ENCODE measurements around the gene MINDY4. TPM values are rescaled to one million over a fixed set of nuclear protein-coding genes. Genes with fewer than 3 reads are reported as not detected.

MINDY4 gene
- total and polyA plus RNA-seq, 2 of the 4 experiments (the other 2 are of a cell fraction) = 1.8 to 3.6 TPM

- no peaks in the 10 kb centered on the region for H4K20me1 ChIP-seq (ENCODE audit: insufficient read depth, low read length)
- no peak for ATAC-seq (ENCODE audit: low read depth)
- dilution Hi-C loops (cut with HindIII; ENCODE audit: low sequenced_read_pairs, unreplicated experiment) = no loop called here
Measured at GRCh38 chr7:30852308-30852684, 81.1 kb downstream of the MINDY4 start.

More at GRCh38 chr7:30852308-30852684, 81.1 kb downstream of the MINDY4 start:
- H2AFZ ChIP-seq (replicated peaks; ENCODE audit: low read length, poor library complexity) = no peak overlapping the region
- no peak overlapping the region for H3K4me2 ChIP-seq (ENCODE audit: low read depth, low read length)
- no peak overlapping the region for H2BK20ac ChIP-seq (ENCODE audit: low read depth, low read length)
- H3K36me3 ChIP-seq (ENCODE audit: control insufficient read depth, insufficient read depth, low read length) = no peaks in the 10 kb centered on the region
- no peak overlapping the region for H2BK120ac ChIP-seq (ENCODE audit: low read depth, low read length)
- no peak overlapping the region for H3K27ac ChIP-seq (ENCODE audit: insufficient read depth, low read length)
- H3K27me3 ChIP-seq (ENCODE audit: control insufficient read depth, insufficient read depth, low read length) = no peaks in the 10 kb centered on the region
- WGBS, 2 experiments (ENCODE audit: extremely low coverage in 2 of 2, insufficient read length in 1 of 2) = no CpG with 5 or more reads among the region's 4 CpGs
- no peak overlapping the region for H2BK15ac ChIP-seq (ENCODE audit: low read depth, low read length)
- H3K14ac ChIP-seq (replicated peaks; ENCODE audit: low read depth, low read length) = no peak overlapping the region
- no peak overlapping the region for H2AK5ac ChIP-seq (ENCODE audit: low read depth, low read length)
- H4K5ac ChIP-seq (ENCODE audit: low read depth, low read length) = no peak overlapping the region; the same call in 1 of the 2 replicates
- DNase-seq = no peak
- H3K56ac ChIP-seq (ENCODE audit: extremely low read depth, insufficient read depth, low read length) = no peak overlapping the region
- intact Hi-C loops (cut with micrococcal nuclease) = no loop called here
- no peak overlapping the region for H2AK9ac ChIP-seq (replicated peaks; ENCODE audit: low read depth, low read length, poor library complexity)
- H3K9me3 ChIP-seq (ENCODE audit: control insufficient read depth, insufficient read depth, low read length) = no peaks in the 10 kb centered on the region
- H3K23ac ChIP-seq (ENCODE audit: low read depth, low read length) = no peak overlapping the region
- no peak overlapping the region for H4K8ac ChIP-seq (ENCODE audit: low read depth in 2 of 2, low read length in 2 of 2)
- in situ Hi-C loops (cut with MboI; ENCODE audit: low sequenced_read_pairs) = no loop called here
- H3K9ac ChIP-seq (ENCODE audit: low read depth, low read length) = no peak overlapping the region
- no peak overlapping the region for H3K4ac ChIP-seq (ENCODE audit: low read depth, low read length)
- H3K18ac ChIP-seq (ENCODE audit: low read depth, low read length) = no peak overlapping the region; the same call in 1 of the 2 replicates
- no peak overlapping the region for H2BK5ac ChIP-seq (ENCODE audit: low read depth, low read length, poor library complexity, severe bottlenecking)
- peaks cover 3% of the 10 kb centered on the region for H3K9me1 ChIP-seq (ENCODE audit: insufficient read depth, low read length)
- no peak overlapping the region for H3K4me3 ChIP-seq (ENCODE audit: insufficient read depth, low read depth, low read length)
- POLR2A ChIA-PET (ENCODE audit: unreplicated experiment) = no interaction called here
- TF ChIP-seq FOS (IDR thresholded peaks at IDR 0.05; ENCODE audit: low read depth, low read length) (no peak), CHD1 (IDR thresholded peaks at IDR 0.05; ENCODE audit: low read depth, low read length) (no peak), RCOR1 (IDR thresholded peaks at IDR 0.05; ENCODE audit: insufficient replicate concordance, low read length) (no peak), MAZ (IDR thresholded peaks at IDR 0.05; ENCODE audit: borderline replicate concordance, low read depth, low read length) (no peak), NFE2L2 (IDR thresholded peaks at IDR 0.05; ENCODE audit: low read depth, low read length) (no peak), POLR2A (IDR thresholded peaks at IDR 0.05; ENCODE audit: low read depth, low read length) (no peak), MAFK (IDR thresholded peaks at IDR 0.05; ENCODE audit: low read depth, low read length) (no peak), RFX5 (IDR thresholded peaks at IDR 0.05; ENCODE audit: low read depth, low read length) (no peak), SMC3 (IDR thresholded peaks at IDR 0.05; ENCODE audit: low read depth, low read length) (no peak), CTCF (conservative IDR thresholded peaks at IDR 0.05; ENCODE audit: low read depth, low read length) (no peak), CEBPB (IDR thresholded peaks at IDR 0.05; ENCODE audit: low read depth, low read length) (no peak), BHLHE40 (IDR thresholded peaks at IDR 0.05; ENCODE audit: low read depth, low read length) (no peak), RAD21 (IDR thresholded peaks at IDR 0.05; ENCODE audit: low read length) (no peak), USF2 (IDR thresholded peaks at IDR 0.05; ENCODE audit: low read depth, low read length) (no peak), ELK1 (IDR thresholded peaks at IDR 0.05; ENCODE audit: borderline replicate concordance, low read depth, low read length) (no peak), MXI1 (IDR thresholded peaks at IDR 0.05; ENCODE audit: borderline replicate concordance, low read depth, low read length) (no peak)
- no TSS peak for BruUV-seq (replicated peaks)
- CTCF ChIA-PET = no interaction called here
- H3K4me1 ChIP-seq (ENCODE audit: control insufficient read depth, insufficient read depth, low read length) = no peaks in the 10 kb centered on the region
- H4K91ac ChIP-seq (ENCODE audit: insufficient read depth, low read depth, low read length) = no peak overlapping the region
- no peaks in the 10 kb centered on the region for H3K79me1 ChIP-seq (ENCODE audit: low read depth in 1 of 2, low read length in 2 of 2)

Data from IMR-90 (cell line).